NCI-H2196 treated with DMSO at 0.1 percent for 48 hours (cell line): ENCODE results near the gene PRR35.

ENCODE experiments used
- DNase-seq: peaks from one replicate; lab custom pipeline; 2025; ENCODE audit not compliant: unreplicated experiment; lab: John Stamatoyannopoulos, UW

Gene PRR35

GRCh38 chr16:578232-578869 lies 18.2 kb downstream of the PRR35 start:
- DNase-seq, result no peak

GRCh38 chr16:578870-579405 lies 18.7 kb downstream of the PRR35 start:
- no peak for DNase-seq

- DNase-seq, result no peak
Measured at GRCh38 chr16:580141-580945, 20.1 kb downstream of the PRR35 start.

GRCh38 chr16:580946-581498 lies 20.8 kb downstream of the PRR35 start:
- DNase-seq, result no peak

- DNase-seq, result no peak
Measured at GRCh38 chr16:582218-582613, 22.0 kb downstream of the PRR35 start.

- DNase-seq, result no peak
Measured at GRCh38 chr16:582614-583331, 22.6 kb downstream of the PRR35 start.

GRCh38 chr16:583470-583814 lies 23.2 kb downstream of the PRR35 start:
- no peak for DNase-seq

- no peak for DNase-seq
Measured at GRCh38 chr16:583815-584591, 23.8 kb downstream of the PRR35 start.

GRCh38 chr16:585351-585750 lies 25.2 kb downstream of the PRR35 start:
- DNase-seq, result no peak

GRCh38 chr16:586047-586644 lies 26.0 kb downstream of the PRR35 start:
- DNase-seq, result no peak

- no peak for DNase-seq
Measured at GRCh38 chr16:586645-587590, 26.7 kb downstream of the PRR35 start.

GRCh38 chr16:588639-588888 lies 28.4 kb downstream of the PRR35 start:
- no peak for DNase-seq

GRCh38 chr16:588889-589657 lies 28.9 kb downstream of the PRR35 start:
- DNase-seq, result peak; percentile 85

GRCh38 chr16:589658-590187 lies 29.5 kb downstream of the PRR35 start, which contains the start of gene RAB40C:
Gene RAB40C (plus strand): TSS chr16:590066. CDS start chr16:590292, 226 bp downstream.
- DNase-seq, result peak; percentile 93

GRCh38 chr16:590188-590814 lies 30.1 kb downstream of the PRR35 start:
- DNase-seq, result no peak

GRCh38 chr16:590815-591200 lies 30.6 kb downstream of the PRR35 start:
- DNase-seq, result no peak

GRCh38 chr16:591231-591630 lies 31.0 kb downstream of the PRR35 start:
- DNase-seq, result no peak
